Liver (tissue), 9 donors: ENCODE results near the gene LGALS7. TPM values are rescaled to one million over a fixed set of nuclear protein-coding genes. Genes with fewer than 3 reads are reported as not detected.

Experiments
- DNase-seq: peaks from one replicate; pipeline ENCODE4 v3.0.0-alpha.2; 2017; ENCODE audit warnings: low spot score
- H3K27ac ChIP-seq, 2 donors: one replicate each; pipeline ENCODE4 v1.7.0; 2013; ENCODE audit warnings: inconsistent platforms in 2 of 2, low read length in 2 of 2, control low read depth in 1 of 2, low read depth in 1 of 2, mild to moderate bottlenecking in 1 of 2
- H3K27me3 ChIP-seq, 4 donors: one replicate each; pipeline versions ENCODE4 v1.6.1 to v1.7.0; 2013; ENCODE audit warnings: low read length in 3 of 4, inconsistent platforms in 1 of 4, mild to moderate bottlenecking in 1 of 4, moderate library complexity in 1 of 4; ENCODE audit not compliant: control insufficient read depth in 4 of 4, insufficient read depth in 4 of 4
- H3K36me3 ChIP-seq, 4 donors: one replicate each; pipeline versions ENCODE4 v1.6.1 to v1.7.0; 2013; ENCODE audit warnings: low read length in 3 of 4, mild to moderate bottlenecking in 3 of 4, low read depth in 1 of 4, moderate library complexity in 1 of 4; ENCODE audit not compliant: control insufficient read depth in 4 of 4, insufficient read depth in 3 of 4
- H3K4me1 ChIP-seq, 4 donors: one replicate each; pipeline versions ENCODE4 v1.6.1 to v1.7.0; 2013; ENCODE audit warnings: low read length in 3 of 4, mild to moderate bottlenecking in 3 of 4, moderate library complexity in 1 of 4; ENCODE audit not compliant: control insufficient read depth in 4 of 4, insufficient read depth in 4 of 4
- H3K4me3 ChIP-seq, 3 donors: one replicate each; pipeline versions ENCODE4 v1.6.1 to v1.7.0; 2013; ENCODE audit warnings: low read length in 3 of 3, control low read depth in 1 of 3, low read depth in 1 of 3, mild to moderate bottlenecking in 1 of 3
- H3K9ac ChIP-seq, 2 donors: one replicate each; pipeline ENCODE4 v1.7.0; 2013; ENCODE audit warnings: low read length in 2 of 2, mild to moderate bottlenecking in 2 of 2, moderate library complexity in 2 of 2, control low read depth in 1 of 2, low read depth in 1 of 2
- H3K9me3 ChIP-seq, 4 donors: one replicate each; pipeline versions ENCODE4 v1.6.1 to v1.7.0; 2013; ENCODE audit warnings: low read length in 3 of 4; ENCODE audit not compliant: control insufficient read depth in 4 of 4
- CTCF ChIP-seq: fragments of 150-350 bp; IDR thresholded peaks from 2 replicates; pipeline ENCODE4 v1.5.1; 2017; ENCODE audit warnings: improper control_type of control experiment, low read depth, low read length; ENCODE audit not compliant: missing input control
- EGR1 ChIP-seq, 2 donors: IDR thresholded peaks; 2 replicates each; pipeline ENCODE4 v1.6.1; 2016 to 2018; ENCODE audit warnings: antibody characterized with exemption in 2 of 2, low read depth in 2 of 2
- FOXA1 ChIP-seq: IDR thresholded peaks from 2 replicates; pipeline ENCODE4 v1.6.1; 2016; ENCODE audit warnings: antibody characterized with exemption
- FOXA2 ChIP-seq: IDR thresholded peaks from 2 replicates; pipeline ENCODE4 v1.6.1; 2016; ENCODE audit warnings: antibody characterized with exemption
- GABPA ChIP-seq, 2 donors: IDR thresholded peaks in 1 of 2; conservative IDR thresholded peaks in 1 of 2; 2 replicates each; pipeline ENCODE4 v1.6.1; 2016; ENCODE audit warnings: antibody characterized with exemption in 2 of 2, mild to moderate bottlenecking in 1 of 2, moderate library complexity in 1 of 2
- HNF4A ChIP-seq, 2 donors: conservative IDR thresholded peaks; 2 replicates each; pipeline ENCODE4 v1.6.1; 2016; ENCODE audit warnings: antibody characterized with exemption in 2 of 2, mild to moderate bottlenecking in 2 of 2
- HNF4G ChIP-seq: IDR thresholded peaks from 2 replicates; pipeline ENCODE4 v1.6.1; 2016; ENCODE audit warnings: antibody characterized with exemption
- MAX ChIP-seq: IDR thresholded peaks from 2 replicates; pipeline ENCODE4 v1.6.1; 2016; ENCODE audit warnings: antibody characterized with exemption
- NR2F2 ChIP-seq: IDR thresholded peaks from 2 replicates; pipeline ENCODE4 v1.6.1; 2016; ENCODE audit warnings: antibody characterized with exemption
- RAD21 ChIP-seq, 2 donors: IDR thresholded peaks; 2 replicates each; pipeline ENCODE4 v1.6.1; 2016; ENCODE audit warnings: antibody characterized with exemption in 2 of 2, mild to moderate bottlenecking in 2 of 2
- RXRA ChIP-seq, 2 donors: IDR thresholded peaks; 2 replicates each; pipeline ENCODE4 v1.6.1; 2017 to 2018; ENCODE audit warnings: antibody characterized with exemption in 2 of 2, mild to moderate bottlenecking in 1 of 2
- SP1 ChIP-seq: IDR thresholded peaks from 2 replicates; pipeline ENCODE4 v1.6.1; 2018; ENCODE audit warnings: antibody characterized with exemption, mild to moderate bottlenecking
- TAF1 ChIP-seq: conservative IDR thresholded peaks from 2 replicates; pipeline ENCODE4 v1.6.1; 2016; ENCODE audit warnings: antibody characterized with exemption, mild to moderate bottlenecking
- YY1 ChIP-seq: IDR thresholded peaks from 2 replicates; pipeline ENCODE4 v1.6.1; 2016; ENCODE audit warnings: antibody characterized with exemption, mild to moderate bottlenecking
- WGBS: extraction: QIAGEN DNeasy Blood & Tissue Kit; methylation state at CpG from one replicate; pipeline ENCODE4 v1.1.7; 2013; 5-methylcytosine and 5-hydroxymethylcytosine counted together
- polyA plus RNA-seq, 2 donors: library from polyadenylated mRNA; stranded (reverse) in 1 of 2; unstranded in 1 of 2; fragments of 200-250 nt in 1 of 2; fragments of >200 nt in 1 of 2; fragmentation: Nextera tagmentation in 1 of 2; extraction: Ambion mirVana in 1 of 2; gene quantifications; one replicate each; pipeline versions ENCODE4 v1.2.1 to v1.2.3, GENCODE V29; 2013 to 2015
- total RNA-seq, 2 donors: library from RNA; depleted of rRNA; stranded (reverse); fragments of >200 nt; gene quantifications; one replicate each; pipeline ENCODE4 v1.2.3, GENCODE V29; 2014
- TF ChIP-seq, protein P1 (sequence below): IDR thresholded peaks from 2 replicates; pipeline ENCODE4 v1.6.1; 2016; ENCODE audit warnings: antibody characterized with exemption, mild to moderate bottlenecking
- TF ChIP-seq, protein P2 (sequence below): IDR thresholded peaks from 2 replicates; pipeline ENCODE4 v1.6.1; 2016; ENCODE audit warnings: antibody characterized with exemption
- TF ChIP-seq, protein P3 (sequence below): IDR thresholded peaks from 2 replicates; pipeline ENCODE4 v1.6.1; 2016; ENCODE audit warnings: antibody characterized with exemption
- donor health status: healthy.
- donor health status: healthy.
- donor health status: healthy.
- donor health status: healthy.
- donor health status: healthy.

LGALS7 gene
- total and polyA plus RNA-seq, 4 donors, result not detected

DNA sequence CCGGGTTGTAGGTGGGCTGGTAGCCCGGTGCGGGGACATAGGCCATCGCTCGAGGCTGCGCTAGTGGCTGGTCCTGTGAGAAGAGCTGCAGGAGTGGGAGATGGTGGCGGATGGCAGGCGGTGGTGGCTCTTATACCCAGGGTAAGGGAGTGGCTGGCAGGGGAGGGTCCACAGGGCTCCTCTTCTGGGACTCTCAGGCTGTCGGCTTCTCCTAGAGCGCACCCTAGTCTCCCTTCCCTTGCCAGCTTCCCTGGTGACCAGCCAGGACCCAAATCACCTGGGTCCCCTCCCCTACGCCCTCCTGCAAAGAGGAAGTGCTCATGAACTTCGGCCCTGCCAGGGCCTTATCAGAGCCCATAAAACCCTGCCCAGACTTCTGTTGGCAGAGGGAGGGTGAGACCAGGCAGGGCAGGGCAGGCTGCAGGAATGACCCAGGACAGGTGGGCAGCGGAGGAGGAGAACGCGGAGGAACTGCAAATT, 39.6 kb upstream of the LGALS7 start, which contains the start of gene LGALS4 (continued):
- TF ChIP-seq, protein P1, sequence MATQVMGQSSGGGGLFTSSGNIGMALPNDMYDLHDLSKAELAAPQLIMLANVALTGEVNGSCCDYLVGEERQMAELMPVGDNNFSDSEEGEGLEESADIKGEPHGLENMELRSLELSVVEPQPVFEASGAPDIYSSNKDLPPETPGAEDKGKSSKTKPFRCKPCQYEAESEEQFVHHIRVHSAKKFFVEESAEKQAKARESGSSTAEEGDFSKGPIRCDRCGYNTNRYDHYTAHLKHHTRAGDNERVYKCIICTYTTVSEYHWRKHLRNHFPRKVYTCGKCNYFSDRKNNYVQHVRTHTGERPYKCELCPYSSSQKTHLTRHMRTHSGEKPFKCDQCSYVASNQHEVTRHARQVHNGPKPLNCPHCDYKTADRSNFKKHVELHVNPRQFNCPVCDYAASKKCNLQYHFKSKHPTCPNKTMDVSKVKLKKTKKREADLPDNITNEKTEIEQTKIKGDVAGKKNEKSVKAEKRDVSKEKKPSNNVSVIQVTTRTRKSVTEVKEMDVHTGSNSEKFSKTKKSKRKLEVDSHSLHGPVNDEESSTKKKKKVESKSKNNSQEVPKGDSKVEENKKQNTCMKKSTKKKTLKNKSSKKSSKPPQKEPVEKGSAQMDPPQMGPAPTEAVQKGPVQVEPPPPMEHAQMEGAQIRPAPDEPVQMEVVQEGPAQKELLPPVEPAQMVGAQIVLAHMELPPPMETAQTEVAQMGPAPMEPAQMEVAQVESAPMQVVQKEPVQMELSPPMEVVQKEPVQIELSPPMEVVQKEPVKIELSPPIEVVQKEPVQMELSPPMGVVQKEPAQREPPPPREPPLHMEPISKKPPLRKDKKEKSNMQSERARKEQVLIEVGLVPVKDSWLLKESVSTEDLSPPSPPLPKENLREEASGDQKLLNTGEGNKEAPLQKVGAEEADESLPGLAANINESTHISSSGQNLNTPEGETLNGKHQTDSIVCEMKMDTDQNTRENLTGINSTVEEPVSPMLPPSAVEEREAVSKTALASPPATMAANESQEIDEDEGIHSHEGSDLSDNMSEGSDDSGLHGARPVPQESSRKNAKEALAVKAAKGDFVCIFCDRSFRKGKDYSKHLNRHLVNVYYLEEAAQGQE, result peak; percentile 88
- peak; percentile 79 for TF ChIP-seq HNF4G
- TF ChIP-seq, protein P2, sequence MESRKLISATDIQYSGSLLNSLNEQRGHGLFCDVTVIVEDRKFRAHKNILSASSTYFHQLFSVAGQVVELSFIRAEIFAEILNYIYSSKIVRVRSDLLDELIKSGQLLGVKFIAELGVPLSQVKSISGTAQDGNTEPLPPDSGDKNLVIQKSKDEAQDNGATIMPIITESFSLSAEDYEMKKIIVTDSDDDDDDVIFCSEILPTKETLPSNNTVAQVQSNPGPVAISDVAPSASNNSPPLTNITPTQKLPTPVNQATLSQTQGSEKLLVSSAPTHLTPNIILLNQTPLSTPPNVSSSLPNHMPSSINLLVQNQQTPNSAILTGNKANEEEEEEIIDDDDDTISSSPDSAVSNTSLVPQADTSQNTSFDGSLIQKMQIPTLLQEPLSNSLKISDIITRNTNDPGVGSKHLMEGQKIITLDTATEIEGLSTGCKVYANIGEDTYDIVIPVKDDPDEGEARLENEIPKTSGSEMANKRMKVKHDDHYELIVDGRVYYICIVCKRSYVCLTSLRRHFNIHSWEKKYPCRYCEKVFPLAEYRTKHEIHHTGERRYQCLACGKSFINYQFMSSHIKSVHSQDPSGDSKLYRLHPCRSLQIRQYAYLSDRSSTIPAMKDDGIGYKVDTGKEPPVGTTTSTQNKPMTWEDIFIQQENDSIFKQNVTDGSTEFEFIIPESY, result peak; percentile 67

DNA sequence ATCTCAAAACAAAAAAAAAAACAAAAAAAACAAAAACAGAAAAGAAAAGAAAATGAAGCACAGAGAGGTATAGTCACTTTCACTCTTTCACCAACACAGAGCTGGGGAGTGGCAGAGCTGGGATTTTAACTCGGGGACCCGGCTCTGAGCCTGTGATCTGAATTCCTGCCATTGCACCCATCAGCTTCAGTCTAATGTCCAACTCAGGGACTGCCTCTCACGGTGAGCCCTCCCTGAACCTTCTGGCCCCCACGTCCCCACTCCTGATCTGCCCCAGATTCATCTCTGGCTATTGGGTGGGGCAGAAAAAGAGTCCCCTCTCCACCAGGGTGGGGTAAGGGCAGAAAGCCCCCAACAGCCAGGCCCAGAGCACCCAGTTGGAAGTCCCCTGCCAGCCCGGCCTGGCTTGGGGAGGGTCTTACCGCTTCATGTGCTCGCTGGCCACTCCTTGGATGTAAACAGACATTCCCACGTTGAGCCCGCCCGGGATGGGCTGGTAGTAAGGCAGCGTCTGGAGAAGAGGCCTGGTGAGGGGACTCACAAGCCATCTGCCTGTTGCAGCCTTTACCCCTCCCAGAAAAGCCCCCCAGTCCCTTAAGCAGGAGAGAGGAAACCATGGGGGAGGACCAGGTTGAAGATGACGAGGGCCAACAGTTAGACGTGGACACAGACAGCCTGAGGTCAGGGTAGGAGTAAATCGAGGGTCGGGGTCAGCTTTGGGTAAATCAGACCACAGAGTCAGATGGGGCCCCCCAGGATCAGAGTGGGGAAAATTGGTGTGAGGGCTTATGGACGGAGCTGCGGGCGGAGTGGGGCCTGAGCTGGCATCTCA, 38.9 kb upstream of the LGALS7 start:
- Histone ChIP-seq H3K4me3 (peak overlapping the region in 1 of 3 donors; percentile 15), H3K9me3 (no peaks in the 10 kb centered on the region), H3K27me3 (no peaks in the 10 kb centered on the region), H3K4me1 (peaks cover 4 to 18% (median 13%) of the 10 kb centered on the region in 4 donors), H3K36me3 (peaks cover 9 to 23% (median 13%) of the 10 kb centered on the region in 4 donors), H3K9ac (no peak overlapping the region), H3K27ac (peak overlapping the region; percentile 47 to 76)
- WGBS, result 78% methylated on average over 18 of the region's 18 CpGs
- no peak for TF ChIP-seq NR2F2
- no peak for TF ChIP-seq FOXA2
- no peak for TF ChIP-seq EGR1 (IDR thresholded peaks at IDR 0.05; ENCODE audit: low read depth in 2 of 2)
- no peak for TF ChIP-seq FOXA1
- no peak for TF ChIP-seq YY1
- TF ChIP-seq RAD21 (IDR thresholded peaks at IDR 0.05), result no peak
- TF ChIP-seq, protein P1, result no peak
- no peak for TF ChIP-seq HNF4A (conservative IDR thresholded peaks at IDR 0.05)
- TF ChIP-seq MAX, result no peak
- TF ChIP-seq, protein P3, sequence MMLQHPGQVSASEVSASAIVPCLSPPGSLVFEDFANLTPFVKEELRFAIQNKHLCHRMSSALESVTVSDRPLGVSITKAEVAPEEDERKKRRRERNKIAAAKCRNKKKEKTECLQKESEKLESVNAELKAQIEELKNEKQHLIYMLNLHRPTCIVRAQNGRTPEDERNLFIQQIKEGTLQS, result no peak
- TF ChIP-seq TAF1, result no peak
- no peak for TF ChIP-seq GABPA (IDR thresholded peaks at IDR 0.05 in 1 of 2, conservative IDR thresholded peaks at IDR 0.05 in 1 of 2)
- no peak for TF ChIP-seq HNF4G
- TF ChIP-seq CTCF, result no peak
- TF ChIP-seq RXRA (IDR thresholded peaks at IDR 0.05), result no peak
- no peak for TF ChIP-seq SP1
- DNase-seq, result no peak
